OCI-LY7 (cell line): ENCODE data around the gene DNM2. TPM values are rescaled to one million over a fixed set of nuclear protein-coding genes. Genes with fewer than 3 reads are reported as not detected.

ENCODE experiments used
- BruUV-seq: library from RNA; stranded (reverse); fragments of 400-500 nt; replicated peaks from 2 replicates; lab custom pipeline; 2021; lab: Mats Ljungman, UMichigan
- CTCF ChIA-PET: fragments of 300-600 bp; sonication (Branson Sonifier 250); formaldehyde crosslinking; loops from one replicate; lab custom pipeline; 2022; ENCODE audit warnings: antibody characterized with exemption; ENCODE audit not compliant: unreplicated experiment; lab: Charles Lee
- POLR2A ChIA-PET: fragments of 300-600 bp; sonication (Branson Sonifier 250); formaldehyde crosslinking; loops from one replicate; lab custom pipeline; 2022; ENCODE audit warnings: antibody characterized with exemption; lab: Charles Lee
- DNase-seq: peaks from one replicate; pipeline ENCODE4 v3.0.0-alpha.2; 2015; ENCODE audit warnings: low spot score
- H2AFZ ChIP-seq: fragments of 200-600 bp; sonication (generic), shearing (Covaris generic); 2 replicates; pipeline ENCODE4 v1.6.1; 2014; ENCODE audit warnings: mild to moderate bottlenecking, antibody characterized with exemption, low read length, moderate library complexity
- H3K27ac ChIP-seq: fragments of 200-600 bp; sonication (generic); 2 replicates; pipeline ENCODE4 v1.5.1; 2014; ENCODE audit warnings: mixed run types, low read depth, mild to moderate bottlenecking, moderate library complexity, low read length, inconsistent platforms; ENCODE audit not compliant: poor library complexity, severe bottlenecking
- H3K36me3 ChIP-seq: fragments of 200-600 bp; sonication (generic); 2 replicates; pipeline ENCODE4 v1.6.1; 2014; ENCODE audit warnings: mild to moderate bottlenecking, antibody characterized with exemption, low read length, moderate library complexity, mixed read lengths; ENCODE audit not compliant: insufficient read depth
- H3K4me1 ChIP-seq: fragments of 200-600 bp; sonication (generic); 2 replicates; pipeline ENCODE4 v1.5.1; 2014; ENCODE audit warnings: mild to moderate bottlenecking, low read length; ENCODE audit not compliant: insufficient read depth, poor library complexity, severe bottlenecking
- H3K4me2 ChIP-seq: fragments of 200-600 bp; sonication (generic); 2 replicates; pipeline ENCODE4 v1.6.1; 2014; ENCODE audit warnings: mild to moderate bottlenecking, low read length
- H3K4me3 ChIP-seq: fragments of 200-600 bp; sonication (generic); 2 replicates; pipeline ENCODE4 v1.5.1; 2014; ENCODE audit warnings: mild to moderate bottlenecking, low read depth, low read length; ENCODE audit not compliant: poor library complexity, severe bottlenecking
- H3K79me2 ChIP-seq: fragments of 200-600 bp; sonication (generic); 2 replicates; pipeline ENCODE4 v1.6.1; 2016; ENCODE audit warnings: low read depth, mild to moderate bottlenecking, low read length, moderate library complexity, mixed read lengths; ENCODE audit not compliant: insufficient read depth
- H3K9me2 ChIP-seq: fragments of 200-600 bp; sonication (generic); 2 replicates; pipeline ENCODE4 v1.6.1; 2016; ENCODE audit warnings: mild to moderate bottlenecking, low read length, mixed read lengths; ENCODE audit not compliant: insufficient read depth
- H3K9me3 ChIP-seq: fragments of 200-600 bp; sonication (generic); 2 replicates; pipeline ENCODE4 v1.6.1; 2014; ENCODE audit warnings: mild to moderate bottlenecking, mixed run types, low read length, mixed read lengths
- H4K20me1 ChIP-seq: fragments of 200-600 bp; sonication (generic); 2 replicates; pipeline ENCODE4 v1.6.1; 2014; ENCODE audit warnings: mild to moderate bottlenecking, antibody characterized with exemption, low read length, moderate library complexity, mixed read lengths; ENCODE audit not compliant: insufficient read depth
- EZH2phosphoT487 ChIP-seq: fragments of 200-600 bp; sonication (generic); IDR thresholded peaks from 2 replicates; pipeline ENCODE4 v1.6.1; 2018; ENCODE audit warnings: low read depth, borderline replicate concordance, mild to moderate bottlenecking, mixed run types, antibody characterized with exemption, low read length, moderate library complexity, mixed read lengths
- intact Hi-C: fragments of 100-400 bp; cut with micrococcal nuclease; formaldehyde crosslinking; loops from one replicate; pipeline ENCODE4 v1.10.0; 2022; ENCODE audit not compliant: unreplicated experiment
- total RNA-seq, 2 experiments: library from RNA; depleted of rRNA in 1 of 2; stranded (reverse); fragments of >200 nt in 1 of 2; shearing (Covaris generic) in 1 of 2; gene quantifications; 2 replicates each; pipeline ENCODE4 v1.2.3, GENCODE V29; 2014 to 2022
- TF ChIP-seq, protein P1 (sequence below): fragments of 200-600 bp; sonication (generic); conservative IDR thresholded peaks from 2 replicates; pipeline ENCODE4 v1.5.1; 2014; ENCODE audit warnings: mild to moderate bottlenecking, antibody characterized with exemption, low read length, moderate library complexity, mixed read lengths

Gene DNM2
- total RNA-seq, 2 experiments from 2014 or later, result 139 to 165 TPM

DNA sequence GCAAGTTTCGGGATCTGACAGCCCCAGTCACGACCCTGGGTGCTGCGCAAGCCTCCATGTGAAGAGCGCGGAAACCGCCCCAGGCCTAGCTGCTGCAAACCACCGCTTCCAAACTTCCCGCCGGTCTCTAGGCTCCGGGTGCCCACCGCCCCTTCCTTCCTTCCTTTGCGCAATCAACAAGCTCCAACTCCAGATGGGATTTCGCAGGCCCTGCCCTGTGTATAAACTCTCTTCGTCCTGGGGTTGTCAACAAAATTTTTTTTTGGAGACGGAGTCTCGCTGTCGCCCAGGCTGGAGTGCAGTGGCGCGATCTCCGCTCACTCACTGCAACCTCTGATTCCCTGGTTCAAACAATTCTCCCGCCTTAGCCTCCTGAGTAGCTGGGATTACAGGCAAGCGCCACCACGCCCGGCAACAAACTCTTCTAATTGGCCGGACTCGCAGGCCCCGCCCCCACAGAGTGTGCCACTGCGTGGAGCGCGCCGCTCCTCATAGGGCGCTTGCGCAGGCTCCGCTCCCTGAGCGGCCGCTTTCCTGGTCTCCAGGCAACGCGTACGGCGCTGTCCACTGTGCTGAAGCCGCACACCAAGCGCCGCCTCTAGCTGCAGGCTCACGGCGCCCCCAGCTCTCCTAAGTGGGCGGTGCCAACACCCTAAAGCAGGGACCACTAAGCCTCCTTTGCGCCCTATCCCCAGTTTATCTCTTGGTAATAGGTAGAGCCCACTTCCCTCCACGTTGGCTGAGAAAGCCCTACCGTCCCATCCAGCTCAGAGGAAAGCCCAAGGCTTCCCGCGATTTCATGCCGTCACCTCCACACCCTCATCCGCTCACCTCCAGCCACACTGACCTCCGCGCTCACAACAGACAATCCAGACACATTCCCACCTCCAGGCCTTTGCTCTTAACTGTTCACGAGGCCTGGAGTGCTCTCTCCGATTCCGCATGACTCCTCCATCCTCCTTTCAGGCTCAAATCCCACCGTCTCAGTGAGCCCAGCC is 22.2 kb upstream of the DNM2 start:
- Histone ChIP-seq H3K27ac (no peak overlapping the region), H3K9me3 (no peaks in the 10 kb centered on the region), H3K9me2 (no peaks in the 10 kb centered on the region), H4K20me1 (no peaks in the 10 kb centered on the region), H3K4me2 (no peak overlapping the region), H3K36me3 (peaks cover 26% of the 10 kb centered on the region), H2AFZ (no peak overlapping the region), H3K79me2 (no peaks in the 10 kb centered on the region), H3K4me3 (no peak overlapping the region), H3K4me1 (peaks cover 7% of the 10 kb centered on the region)
- intact Hi-C loops, result no loop called here
- ChIA-PET POLR2A (interaction anchor here (0.6 kb wide), 1 partner anchor 195 kb away, joined by 3 read pairs; no protein-coding TSS in a partner anchor), CTCF (no interaction called here)
- BruUV-seq, result no TSS peak
- DNase-seq, result peak; percentile 78
- TF ChIP-seq, protein P1, sequence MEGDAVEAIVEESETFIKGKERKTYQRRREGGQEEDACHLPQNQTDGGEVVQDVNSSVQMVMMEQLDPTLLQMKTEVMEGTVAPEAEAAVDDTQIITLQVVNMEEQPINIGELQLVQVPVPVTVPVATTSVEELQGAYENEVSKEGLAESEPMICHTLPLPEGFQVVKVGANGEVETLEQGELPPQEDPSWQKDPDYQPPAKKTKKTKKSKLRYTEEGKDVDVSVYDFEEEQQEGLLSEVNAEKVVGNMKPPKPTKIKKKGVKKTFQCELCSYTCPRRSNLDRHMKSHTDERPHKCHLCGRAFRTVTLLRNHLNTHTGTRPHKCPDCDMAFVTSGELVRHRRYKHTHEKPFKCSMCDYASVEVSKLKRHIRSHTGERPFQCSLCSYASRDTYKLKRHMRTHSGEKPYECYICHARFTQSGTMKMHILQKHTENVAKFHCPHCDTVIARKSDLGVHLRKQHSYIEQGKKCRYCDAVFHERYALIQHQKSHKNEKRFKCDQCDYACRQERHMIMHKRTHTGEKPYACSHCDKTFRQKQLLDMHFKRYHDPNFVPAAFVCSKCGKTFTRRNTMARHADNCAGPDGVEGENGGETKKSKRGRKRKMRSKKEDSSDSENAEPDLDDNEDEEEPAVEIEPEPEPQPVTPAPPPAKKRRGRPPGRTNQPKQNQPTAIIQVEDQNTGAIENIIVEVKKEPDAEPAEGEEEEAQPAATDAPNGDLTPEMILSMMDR, result no peak
- no peak for TF ChIP-seq EZH2phosphoT487

DNA sequence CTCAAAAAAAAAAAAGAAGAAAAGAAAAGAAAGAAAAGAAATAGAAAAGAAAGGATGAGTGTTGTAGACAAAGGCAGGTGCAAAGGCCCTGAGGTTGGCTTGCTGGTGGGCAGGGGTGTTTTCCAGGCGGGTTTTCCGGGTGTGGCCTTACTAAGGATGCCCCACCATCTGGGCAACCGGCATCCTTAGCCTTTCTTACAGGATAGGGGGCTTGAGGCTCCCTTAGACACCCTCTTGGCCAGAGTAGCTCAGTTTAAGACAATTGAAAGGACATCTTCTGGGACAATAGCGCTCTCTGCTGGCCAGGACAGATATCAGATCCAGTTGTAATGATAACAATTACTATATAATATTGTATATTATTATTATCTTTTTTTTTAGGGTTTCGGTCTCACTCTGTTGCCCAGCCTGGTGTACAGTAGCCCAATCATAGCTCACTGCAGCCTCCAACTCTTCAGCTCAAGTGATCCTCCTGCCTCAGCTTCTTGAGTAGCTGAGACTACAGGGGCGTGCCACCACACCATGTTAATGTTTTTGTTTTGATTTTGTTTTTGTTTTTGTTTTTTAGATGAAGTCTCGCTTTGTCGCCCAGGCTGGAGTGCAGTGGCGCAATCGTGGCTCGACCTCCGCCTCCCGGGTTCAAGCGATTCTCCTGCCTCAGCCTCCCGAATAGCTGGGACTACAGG is 18.1 kb upstream of the DNM2 start:
- intact Hi-C loops, result loop anchor here (1.0 to 2.0 kb wide), 5 partner anchors 45 to 189 kb away; partner anchors contain the start of gene ILF3
- Histone ChIP-seq H3K4me1 (peaks cover 14% of the 10 kb centered on the region), H2AFZ (peak overlapping the region; percentile 18; the same call in 1 of the 2 replicates), H3K4me3 (no peak overlapping the region), H3K79me2 (peaks cover 7% of the 10 kb centered on the region; the same call in 1 of the 2 replicates), H3K9me3 (no peaks in the 10 kb centered on the region), H3K36me3 (peaks cover 14% of the 10 kb centered on the region), H3K4me2 (peak overlapping the region; percentile 83), H3K27ac (no peak overlapping the region), H3K9me2 (no peaks in the 10 kb centered on the region), H4K20me1 (no peaks in the 10 kb centered on the region)
- ChIA-PET POLR2A (interaction anchor here (0.5 to 1.7 kb wide), 3 partner anchors 25 to 130 kb away, joined by 3 to 9 read pairs (median 6); no protein-coding TSS in a partner anchor), CTCF (interaction anchor here (0.7 to 1.7 kb wide), 4 partner anchors 98 to 187 kb away, joined by 3 to 24 read pairs (median 3); no protein-coding TSS in a partner anchor)
- no TSS peak for BruUV-seq
- DNase-seq, result peak; percentile 85
- no peak for TF ChIP-seq EZH2phosphoT487
- TF ChIP-seq, protein P1, result peak; percentile 84
